Common myeloid progenitor, CD34-positive (primary cell): Measurements from ENCODE around the gene ENTR1. TPM values are rescaled to one million over a fixed set of nuclear protein-coding genes. Genes with fewer than 3 reads are reported as not detected.
A peak's percentile ranks its signal among the peaks of the same experiment; 100 is the strongest.

ENCODE experiments used
- CTCF ChIA-PET: fragments of 350-600 bp; sonication (Branson Sonifier 250); formaldehyde crosslinking; loops from one replicate; lab custom pipeline; 2021; ENCODE audit warnings: antibody characterized with exemption; lab: Charles Lee
- POLR2A ChIA-PET: fragments of 350-600 bp; sonication (Branson Sonifier 250); formaldehyde crosslinking; loops from one replicate; lab custom pipeline; 2021; ENCODE audit warnings: antibody characterized with exemption; lab: Charles Lee
- DNase-seq, 3 donors: peaks; one replicate each; pipeline versions ENCODE4 v3.0.0 to v3.0.0-alpha.2; 2013
- H3K27ac ChIP-seq, 2 experiments: 1 replicate in 1 of 2; 2 replicates in 1 of 2; pipeline ENCODE4 v1.7.0; 2013; ENCODE audit warnings: inconsistent platforms in 2 of 2, low read length in 2 of 2, mild to moderate bottlenecking in 2 of 2, low read depth in 1 of 2, moderate library complexity in 1 of 2; ENCODE audit not compliant: severe bottlenecking in 2 of 2, insufficient read depth in 1 of 2, poor library complexity in 1 of 2
- H3K27me3 ChIP-seq, 5 experiments: replicated peaks in 2 of 5; 1 replicate in 3 of 5; 2 replicates in 2 of 5; pipeline versions ENCODE4 v1.6.1 to v1.7.0; 2013; ENCODE audit warnings: low read length in 4 of 5, mild to moderate bottlenecking in 2 of 5, moderate library complexity in 2 of 5, inconsistent platforms in 1 of 5; ENCODE audit not compliant: insufficient read depth in 5 of 5, control insufficient read depth in 4 of 5
- H3K36me3 ChIP-seq, 4 experiments: 1 replicate in 2 of 4; 2 replicates in 2 of 4; pipeline versions ENCODE4 v1.6.1 to v1.7.0; 2013; ENCODE audit warnings: low read length in 3 of 4, control low read depth in 1 of 4, mild to moderate bottlenecking in 1 of 4; ENCODE audit not compliant: control insufficient read depth in 4 of 4, insufficient read depth in 4 of 4
- H3K4me1 ChIP-seq, 4 experiments: 1 replicate in 3 of 4; 2 replicates in 1 of 4; pipeline versions ENCODE4 v1.6.1 to v1.7.1; 2013; ENCODE audit warnings: low read length in 3 of 4, mild to moderate bottlenecking in 3 of 4, control low read depth in 1 of 4, inconsistent platforms in 1 of 4, moderate library complexity in 1 of 4; ENCODE audit not compliant: control insufficient read depth in 4 of 4, insufficient read depth in 4 of 4; ENCODE audit errors: control extremely low read depth in 1 of 4
- H3K4me3 ChIP-seq, 7 experiments: 1 replicate in 4 of 7; 2 replicates in 3 of 7; pipeline versions ENCODE4 v1.5.1 to v1.7.0; 2013; ENCODE audit warnings: mild to moderate bottlenecking in 7 of 7, low read length in 6 of 7, moderate library complexity in 6 of 7, inconsistent platforms in 2 of 7, low read depth in 2 of 7, control low read depth in 1 of 7; ENCODE audit not compliant: insufficient read depth in 4 of 7, control insufficient read depth in 1 of 7; ENCODE audit errors: extremely low read depth in 1 of 7
- H3K9me3 ChIP-seq, 5 experiments: 1 replicate in 4 of 5; 2 replicates in 1 of 5; pipeline versions ENCODE4 v1.6.1 to v1.7.1; 2013; ENCODE audit warnings: low read length in 4 of 5, mild to moderate bottlenecking in 2 of 5, inconsistent platforms in 1 of 5, low read depth in 1 of 5, moderate library complexity in 1 of 5; ENCODE audit not compliant: control insufficient read depth in 4 of 5, insufficient read depth in 2 of 5; ENCODE audit errors: control extremely low read depth in 1 of 5
- WGBS: methylation state at CpG from one replicate; pipeline ENCODE4 v1.1.5; 2013; ENCODE audit not compliant: insufficient coverage; 5-methylcytosine and 5-hydroxymethylcytosine counted together
- polyA plus RNA-seq: library from polyadenylated mRNA; unstranded; fragments of 120-200 nt; gene quantifications from one replicate; pipeline ENCODE4 v1.2.1, GENCODE V29; 2013

The ENTR1 gene, protein sequence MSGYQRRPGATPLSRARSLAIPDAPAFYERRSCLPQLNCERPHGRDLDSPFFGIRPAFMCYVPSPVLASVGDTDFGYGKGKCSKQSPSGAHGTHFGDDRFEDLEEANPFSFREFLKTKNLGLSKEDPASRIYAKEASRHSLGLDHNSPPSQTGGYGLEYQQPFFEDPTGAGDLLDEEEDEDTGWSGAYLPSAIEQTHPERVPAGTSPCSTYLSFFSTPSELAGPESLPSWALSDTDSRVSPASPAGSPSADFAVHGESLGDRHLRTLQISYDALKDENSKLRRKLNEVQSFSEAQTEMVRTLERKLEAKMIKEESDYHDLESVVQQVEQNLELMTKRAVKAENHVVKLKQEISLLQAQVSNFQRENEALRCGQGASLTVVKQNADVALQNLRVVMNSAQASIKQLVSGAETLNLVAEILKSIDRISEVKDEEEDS
- 40.7 TPM for polyA plus RNA-seq

DNA sequence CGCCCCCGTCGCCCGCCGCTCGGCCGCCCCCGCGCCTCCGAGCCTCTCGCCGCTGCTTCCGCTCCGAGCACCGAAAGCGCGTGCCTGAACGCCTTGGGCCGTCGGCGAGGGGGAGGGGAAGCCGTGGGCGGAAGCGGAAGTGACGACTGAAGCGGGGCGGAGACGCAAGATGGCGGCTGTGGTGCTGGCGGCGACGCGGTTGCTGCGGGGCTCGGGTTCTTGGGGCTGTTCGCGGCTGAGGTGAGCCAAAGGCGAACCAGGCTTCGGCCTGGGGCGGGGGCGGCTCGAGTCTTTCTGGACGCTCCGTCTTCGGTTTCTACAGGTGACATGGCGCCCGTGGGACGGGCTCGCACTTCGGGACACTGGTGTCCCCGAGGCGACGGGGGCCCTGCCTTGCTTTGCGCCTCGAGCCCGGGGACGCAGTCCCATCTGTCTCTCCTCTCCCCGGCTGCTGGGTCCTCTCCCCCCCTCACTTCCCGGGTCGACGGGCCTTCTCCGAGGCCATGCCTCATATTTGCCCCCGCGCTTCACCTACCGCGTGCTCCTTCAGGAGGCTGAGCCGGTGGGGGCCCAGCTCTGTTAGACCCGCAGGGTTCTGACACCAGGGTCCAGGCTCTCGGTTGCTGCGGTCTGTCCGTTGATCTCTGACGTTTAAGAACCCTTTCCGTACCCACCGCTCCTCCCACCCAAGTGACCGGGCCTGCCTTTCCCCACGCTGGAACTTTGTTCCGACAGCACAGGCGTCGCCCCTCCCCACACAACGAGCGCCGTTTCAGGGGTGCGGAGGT, at the start of gene ENTR1, which contains the start of gene PMPCA:
TSS of gene ENTR1 (minus strand) at position 115 of the 788 bp plus-strand sequence. CDS start 217 bp downstream, outside the sequence.
TSS of gene PMPCA (plus strand) at position 159 of the 788 bp plus-strand sequence. CDS start at position 170, 11 bp downstream.
- H3K4me3 ChIP-seq, result peak within 1 kb of the TSS; percentile 81 to 97 (median 90)
- H3K27ac ChIP-seq, result peak within 1 kb of the TSS; percentile 89 to 97
- ChIA-PET POLR2A (no interaction called here), CTCF (interaction anchor here (0.9 to 1.7 kb wide), 3 partner anchors 10 to 47 kb away, joined by 3 to 8 read pairs (median 4); partner anchors contain the start of gene DNLZ)
- no peaks in the 10 kb centered on the region for H3K27me3 ChIP-seq
- H3K36me3 ChIP-seq, result peaks cover 12 to 62% (median 45%) of the 10 kb centered on the region in 4 experiments
- WGBS, result under 1% methylated on average over 64 of the region's 83 CpGs
- peak; percentile 88 to 95 (median 94) for DNase-seq
- no peaks in the 10 kb centered on the region for H3K9me3 ChIP-seq
- H3K4me1 ChIP-seq, result peaks cover 2 to 28% (median 21%) of the 10 kb centered on the region in 4 experiments

DNA sequence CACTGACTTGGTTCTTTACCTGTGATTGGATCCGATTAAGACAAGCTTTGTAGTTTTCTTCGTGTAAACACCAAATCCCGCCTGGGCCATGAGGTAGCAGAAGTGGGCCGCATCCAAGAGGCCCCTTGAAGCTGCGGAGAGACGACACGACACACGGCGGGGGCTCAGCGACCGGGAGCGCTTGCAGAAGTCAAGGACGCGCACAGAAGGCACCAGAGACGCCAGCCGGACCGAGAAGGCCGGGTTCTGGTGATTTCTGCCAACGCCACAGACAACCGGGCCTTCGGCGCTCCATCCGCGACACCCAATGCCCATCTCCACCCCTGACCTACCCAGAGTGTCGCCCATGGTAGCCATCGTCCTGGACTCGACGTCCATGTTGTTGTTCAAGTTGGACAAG, 49.0 kb upstream of the ENTR1 start:
- H3K4me3 ChIP-seq, result no peak overlapping the region
- H3K9me3 ChIP-seq, result no peaks in the 10 kb centered on the region
- ChIA-PET CTCF (interaction anchor here (3.0 kb wide), 1 partner anchor 13 kb away, joined by 13 read pairs; no protein-coding TSS in a partner anchor), POLR2A (no interaction called here)
- no peak overlapping the region for H3K27ac ChIP-seq
- no peak for DNase-seq
- no peaks in the 10 kb centered on the region for H3K4me1 ChIP-seq
- 98% methylated on average over 28 of the region's 28 CpGs for WGBS
- H3K36me3 ChIP-seq, result peaks cover 17 to 91% (median 74%) of the 10 kb centered on the region in 4 experiments
- H3K27me3 ChIP-seq, result no peaks in the 10 kb centered on the region

DNA sequence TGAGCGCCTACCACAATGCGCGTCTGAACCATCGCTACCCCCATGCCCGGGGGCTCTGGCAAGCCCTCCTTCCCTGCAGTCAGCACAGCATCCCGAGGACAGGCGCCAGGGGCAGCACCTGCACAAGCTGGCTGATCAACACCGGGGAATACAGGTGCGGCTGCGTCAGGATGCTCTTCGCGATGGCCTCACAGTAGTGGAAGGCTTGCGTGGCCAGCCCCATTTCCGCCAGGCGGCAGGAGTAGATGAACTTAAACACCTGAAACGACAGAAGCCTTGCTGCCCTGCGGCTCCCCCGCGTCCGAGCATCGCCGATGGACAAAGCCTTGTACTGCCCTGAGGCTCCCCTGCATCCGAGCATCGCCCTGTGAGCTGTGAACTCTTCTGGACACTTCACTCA, 46.9 kb upstream of the ENTR1 start:
- H3K27ac ChIP-seq, result no peak overlapping the region
- ChIA-PET POLR2A (interaction anchor here (1.2 kb wide), 1 partner anchor 12 kb away, joined by 3 read pairs; no protein-coding TSS in a partner anchor), CTCF (interaction anchor here (1.9 to 3.0 kb wide), 2 partner anchors 11 to 18 kb away, joined by 4 to 13 read pairs; no protein-coding TSS in a partner anchor)
- H3K27me3 ChIP-seq, result no peaks in the 10 kb centered on the region
- no peaks in the 10 kb centered on the region for H3K4me1 ChIP-seq
- 99% methylated on average over 24 of the region's 24 CpGs for WGBS
- peaks cover 13 to 85% (median 69%) of the 10 kb centered on the region in 4 experiments for H3K36me3 ChIP-seq
- no peaks in the 10 kb centered on the region for H3K9me3 ChIP-seq
- no peak for DNase-seq
- no peak overlapping the region for H3K4me3 ChIP-seq

DNA sequence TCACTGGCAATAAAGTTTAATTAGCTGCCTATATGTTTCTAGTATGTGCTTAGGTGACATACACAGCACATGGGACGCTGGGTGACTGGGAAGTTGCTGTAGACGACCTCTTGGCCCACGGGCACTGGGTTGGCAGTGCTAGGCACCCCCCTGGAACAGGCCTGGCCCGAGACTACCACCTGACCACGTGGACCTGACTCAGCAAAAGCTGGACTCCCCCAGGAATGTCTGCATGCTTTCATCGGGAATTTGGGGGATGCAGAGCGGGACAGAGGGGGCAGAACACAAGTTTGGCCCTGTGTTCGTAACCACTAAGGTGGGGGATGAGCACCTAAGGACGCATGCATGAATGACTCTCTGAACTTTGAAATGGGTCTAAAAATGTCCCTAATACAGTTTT, 45.8 kb upstream of the ENTR1 start:
- Histone ChIP-seq H3K4me3 (no peak overlapping the region), H3K9me3 (no peaks in the 10 kb centered on the region), H3K27ac (no peak overlapping the region), H3K4me1 (no peaks in the 10 kb centered on the region), H3K36me3 (peaks cover 14 to 84% (median 67%) of the 10 kb centered on the region in 4 experiments), H3K27me3 (no peaks in the 10 kb centered on the region)
- ChIA-PET POLR2A (no interaction called here), CTCF (interaction anchor here (3.0 kb wide), 1 partner anchor 10 kb away, joined by 13 read pairs; no protein-coding TSS in a partner anchor)
- DNase-seq, result no peak
- WGBS, result 94% methylated on average over 9 of the region's 9 CpGs

DNA sequence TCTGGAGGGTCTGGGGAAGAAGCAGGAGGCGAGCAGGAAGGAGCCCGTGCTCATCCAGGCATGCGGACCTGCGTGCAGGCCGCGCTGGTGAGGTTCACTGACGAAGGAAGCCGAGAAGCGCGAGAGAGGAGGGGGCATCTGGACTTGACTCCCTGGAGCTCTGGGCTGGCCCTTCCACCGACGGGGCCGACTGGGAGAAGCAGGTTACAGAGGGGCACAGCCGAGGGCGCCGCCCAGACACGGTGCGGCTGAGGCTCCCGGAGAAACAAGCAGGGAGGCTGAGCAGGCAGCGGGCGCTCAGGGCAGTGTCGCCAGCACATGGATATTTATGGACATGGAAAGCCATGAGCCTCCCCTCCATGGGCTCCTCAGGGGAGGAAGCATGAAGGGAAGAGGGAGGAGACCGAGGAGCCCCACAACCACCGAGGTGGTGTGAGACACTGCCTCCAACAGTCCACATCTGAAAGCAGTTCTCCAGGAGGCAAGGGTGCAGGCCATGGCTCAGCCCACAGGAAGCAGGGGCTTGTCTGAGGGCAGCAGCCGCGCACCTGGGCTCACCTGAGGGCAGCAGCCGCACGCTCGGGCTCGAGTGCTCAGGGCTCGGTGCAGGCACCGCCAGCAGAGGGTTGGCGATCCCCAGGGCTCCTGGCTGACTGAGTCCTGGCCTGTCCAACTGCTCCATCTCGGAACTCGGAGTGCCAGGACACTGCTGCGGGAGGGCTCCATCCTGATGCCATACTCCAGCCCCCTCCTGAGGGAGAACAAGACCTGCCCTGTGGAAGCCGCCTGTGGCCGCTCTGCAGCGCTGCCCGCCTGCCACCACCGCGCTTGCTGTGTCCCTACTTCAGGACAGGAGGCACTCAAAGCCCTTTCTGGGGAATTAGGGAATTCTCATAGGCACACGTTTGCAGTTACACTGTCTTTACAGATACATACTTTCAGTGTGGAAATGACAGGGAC, 44.9 kb upstream of the ENTR1 start:
- Histone ChIP-seq H3K36me3 (peaks cover 18 to 85% (median 71%) of the 10 kb centered on the region in 4 experiments), H3K4me3 (no peak overlapping the region), H3K4me1 (no peaks in the 10 kb centered on the region), H3K27ac (no peak overlapping the region), H3K27me3 (no peaks in the 10 kb centered on the region), H3K9me3 (no peaks in the 10 kb centered on the region)
- POLR2A ChIA-PET, result no interaction called here
- DNase-seq, result no peak
- 95% methylated on average over 38 of the region's 43 CpGs for WGBS
- CTCF ChIA-PET, result interaction anchor here (2.9 kb wide), 1 partner anchor 13 kb away, joined by 12 read pairs; no protein-coding TSS in a partner anchor
